ENCODE data around the gene TSHZ2.
"Not testable (repeated sequence)": the region's sequence is repeated elsewhere in the genome, so short reads cannot be mapped to it uniquely, and the experiment has no call there.

The TSHZ2 gene

DNA sequence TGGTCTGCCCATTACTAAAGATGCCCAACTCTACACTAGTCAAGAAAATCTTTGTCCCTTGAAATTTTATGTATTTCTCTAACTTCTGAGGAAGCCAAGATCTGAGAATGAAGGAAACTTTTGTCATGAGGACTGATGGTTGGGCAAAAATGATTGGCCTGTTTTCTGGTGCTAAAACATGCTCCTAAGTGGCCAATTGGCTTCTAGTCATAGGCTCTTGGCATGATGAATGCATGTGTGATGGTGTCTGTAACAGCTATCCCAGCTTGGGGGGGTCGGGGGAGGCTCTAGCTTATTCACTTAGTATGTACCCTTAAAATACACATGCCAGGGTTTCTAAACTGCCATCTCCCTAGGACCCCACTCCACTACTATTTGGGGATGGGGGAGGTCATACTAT is 392.9 kb downstream of the TSHZ2 start:
- in situ Hi-C loops (cut with MboI; ENCODE audit: low sequenced_read_pairs): no loop called here

- in situ Hi-C loops (cut with MboI; ENCODE audit: low sequenced_read_pairs): no loop called here
These were observed 393.4 kb downstream of the TSHZ2 start for GRCh38 chr20:53365539-53366075.

DNA sequence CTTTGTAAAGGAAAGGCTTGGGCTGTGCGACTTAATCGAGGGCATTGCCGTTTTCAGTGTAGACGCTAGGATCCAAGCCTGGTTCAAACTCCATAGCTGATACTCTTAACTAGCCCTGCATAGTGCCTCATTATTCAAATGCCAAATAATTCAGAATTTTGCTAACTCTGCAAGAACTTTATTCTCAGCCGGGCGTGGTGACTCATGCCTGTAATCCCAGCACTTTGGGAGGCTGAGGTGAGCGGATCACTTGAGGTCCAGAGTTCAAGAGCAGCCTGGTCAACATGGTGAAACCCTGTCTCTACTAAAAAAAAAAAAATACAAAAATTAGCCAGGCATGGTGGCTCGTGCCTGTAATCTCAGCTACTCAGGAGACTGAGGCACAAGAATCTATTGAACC is 394.8 kb downstream of the TSHZ2 start:
- in situ Hi-C loops (cut with MboI; ENCODE audit: low sequenced_read_pairs): not testable (repeated sequence)

DNA sequence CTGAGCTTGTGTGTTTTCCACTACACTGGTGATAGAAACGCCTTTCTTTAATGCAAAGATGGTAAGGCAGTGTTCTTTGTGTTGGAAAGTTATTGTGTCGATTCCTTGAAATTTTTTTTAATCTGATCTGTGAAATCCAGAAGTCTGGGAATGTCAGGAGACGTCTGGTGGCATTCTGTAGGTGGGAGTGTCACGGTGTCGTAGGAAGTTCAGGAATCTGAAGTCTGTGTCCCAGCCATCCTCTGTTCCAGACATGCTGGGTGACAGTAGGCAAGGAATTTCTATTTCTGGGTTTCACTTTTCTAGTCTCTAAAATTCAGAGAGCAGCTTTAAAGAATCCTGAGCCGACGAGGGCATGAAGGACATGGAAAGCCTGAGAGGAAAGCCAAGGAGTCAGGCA is 397.7 kb downstream of the TSHZ2 start:
- in situ Hi-C loops (cut with MboI; ENCODE audit: low sequenced_read_pairs): no loop called here

- in situ Hi-C loops (cut with MboI; ENCODE audit: low sequenced_read_pairs): no loop called here
These were observed 398.3 kb downstream of the TSHZ2 start for GRCh38 chr20:53370345-53370961.

- in situ Hi-C loops (cut with MboI; ENCODE audit: low sequenced_read_pairs): no loop called here
These were observed 399.1 kb downstream of the TSHZ2 start for GRCh38 chr20:53371216-53371615.

DNA sequence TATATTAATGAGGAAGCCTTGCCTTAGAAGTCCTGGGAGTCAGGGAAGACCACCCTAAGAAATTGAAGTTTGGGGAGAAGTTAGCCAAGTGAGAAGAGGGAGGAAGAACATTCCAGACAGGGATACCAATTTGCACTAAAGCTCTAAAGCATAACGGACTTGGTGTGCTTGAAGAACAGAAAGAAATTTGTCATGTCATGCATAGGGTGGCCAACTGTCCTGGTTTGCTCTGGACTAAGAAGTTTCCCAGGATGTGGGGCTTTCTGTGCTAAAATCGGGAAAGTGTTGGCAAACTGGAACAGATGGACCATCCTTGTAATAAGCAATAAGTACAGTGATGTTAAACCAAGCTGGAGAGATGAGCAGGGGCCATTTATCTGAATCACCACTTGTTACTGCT is 403.9 kb downstream of the TSHZ2 start:
- in situ Hi-C loops (cut with MboI; ENCODE audit: low sequenced_read_pairs): no loop called here

DNA sequence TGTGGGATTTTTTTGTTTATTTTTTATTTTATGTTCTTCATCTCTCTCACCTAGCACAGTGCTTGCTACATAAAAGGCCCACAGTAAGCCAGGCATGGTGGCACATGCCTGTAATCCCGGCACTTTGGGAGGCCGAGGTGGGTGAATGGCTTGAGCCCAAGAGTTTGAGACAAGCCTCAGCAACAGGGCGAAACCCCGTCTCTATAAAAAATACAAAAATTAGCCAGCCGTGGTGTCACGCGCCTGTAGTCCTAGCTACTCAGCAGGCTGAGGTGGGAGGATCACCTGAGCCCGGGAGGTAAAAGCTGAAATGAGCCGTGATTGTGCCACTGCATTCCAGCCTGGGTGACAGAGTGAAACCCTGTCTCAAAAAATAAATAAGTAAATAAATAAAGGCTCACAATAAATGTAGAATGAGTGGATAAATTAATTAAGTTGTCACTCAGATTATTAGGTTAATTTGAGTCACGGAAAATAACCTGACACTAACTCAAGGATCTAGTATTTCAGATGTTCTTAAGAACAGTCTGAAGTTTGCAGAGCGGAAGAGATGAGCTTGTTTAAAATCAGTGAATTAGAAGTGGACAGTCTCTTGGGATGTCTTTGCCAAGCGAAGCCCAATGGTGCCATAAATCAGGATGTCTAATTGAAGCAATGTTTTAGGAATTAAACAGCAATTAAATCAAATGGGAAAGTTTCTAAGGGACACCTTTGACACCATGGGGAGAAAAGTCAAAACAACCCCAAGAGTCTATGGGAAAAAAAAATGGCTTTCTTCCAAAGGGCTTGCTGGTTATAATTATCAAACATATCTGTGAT is 407.1 kb downstream of the TSHZ2 start:
- in situ Hi-C loops (cut with MboI; ENCODE audit: low sequenced_read_pairs): no loop called here

- in situ Hi-C loops (cut with MboI; ENCODE audit: low sequenced_read_pairs): no loop called here
These were observed 407.6 kb downstream of the TSHZ2 start for GRCh38 chr20:53379833-53380120.

DNA sequence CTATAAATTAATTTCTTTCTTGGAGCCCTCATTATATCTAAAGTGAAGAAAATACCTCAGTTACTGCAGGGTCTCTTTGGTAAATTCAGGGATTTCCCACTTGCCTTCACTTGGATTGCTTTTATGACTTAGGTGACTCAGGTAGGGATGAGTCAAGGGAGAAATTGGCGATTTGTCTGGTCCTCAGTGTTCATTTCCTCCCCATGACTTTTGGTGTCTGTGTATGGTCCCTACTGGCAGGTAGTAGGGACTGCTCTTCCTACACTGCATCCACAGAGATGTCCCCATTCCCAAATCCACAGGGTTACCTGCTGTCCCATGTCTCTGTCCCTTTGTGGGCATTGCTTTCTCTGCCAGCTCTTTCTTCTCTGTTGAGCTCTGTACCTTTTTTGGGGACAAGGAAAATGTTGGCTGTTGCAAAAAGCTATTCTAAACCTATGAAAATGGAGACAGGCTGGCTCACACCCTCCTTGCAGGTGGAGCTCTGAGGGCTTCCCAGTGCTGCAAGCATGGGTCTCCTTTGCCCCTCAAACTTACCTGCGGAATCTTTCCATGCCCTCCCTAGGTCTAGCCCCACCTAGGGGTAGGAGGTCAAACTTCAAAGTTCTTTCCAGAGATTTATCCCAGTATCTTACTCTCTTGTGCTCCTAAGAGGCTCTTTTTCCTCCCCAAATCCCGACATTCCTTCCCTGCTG is 409.6 kb downstream of the TSHZ2 start:
- in situ Hi-C loops (cut with MboI; ENCODE audit: low sequenced_read_pairs): no loop called here

DNA sequence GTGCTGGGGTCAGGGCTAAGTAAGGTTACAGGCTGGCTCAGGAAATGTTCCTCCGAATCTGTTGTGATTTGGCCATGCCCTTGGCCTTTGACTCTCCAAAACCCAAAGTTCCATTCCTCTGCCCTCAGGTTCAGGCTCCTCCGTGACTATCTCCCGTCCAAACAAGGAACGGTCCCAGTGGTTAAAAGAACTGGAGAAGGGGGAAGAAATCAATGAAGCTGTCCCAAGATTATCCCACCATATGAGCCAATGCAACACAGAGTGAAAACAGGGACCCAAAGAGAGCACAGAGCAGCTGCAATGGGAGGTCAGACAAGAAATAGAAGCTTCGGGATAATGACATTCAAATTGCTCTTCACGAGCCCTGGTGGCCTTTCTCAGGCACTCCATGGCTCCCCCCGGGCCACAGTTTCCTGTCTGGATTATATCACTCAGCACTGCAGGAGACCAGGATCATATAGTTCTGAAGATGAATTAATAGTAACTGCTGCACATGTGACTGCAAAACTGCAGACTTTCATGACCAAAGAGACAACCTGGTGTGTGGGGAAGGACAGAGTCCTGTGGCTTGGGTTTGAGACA is 410.2 kb downstream of the TSHZ2 start:
- in situ Hi-C loops (cut with MboI; ENCODE audit: low sequenced_read_pairs): no loop called here

DNA sequence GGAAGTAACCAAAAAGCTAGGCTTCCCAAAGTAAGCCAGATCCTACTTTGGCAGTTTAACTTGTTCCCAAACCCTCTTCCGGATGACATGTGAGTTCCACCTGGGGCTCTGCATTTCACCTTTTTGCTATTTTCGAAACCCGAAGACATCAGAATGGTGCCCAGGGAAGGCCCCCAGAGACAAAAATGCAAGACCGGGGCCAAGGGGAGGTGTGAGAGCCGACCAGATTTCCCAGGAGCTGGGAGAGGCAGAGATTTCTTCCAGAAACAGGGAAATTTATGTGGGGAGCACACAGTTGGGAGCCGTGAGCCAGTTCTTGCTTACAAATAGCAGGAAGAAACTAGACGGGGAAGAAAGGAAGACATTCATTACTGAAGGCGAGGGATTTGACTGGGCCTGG is 411.8 kb downstream of the TSHZ2 start:
- in situ Hi-C loops (cut with MboI; ENCODE audit: low sequenced_read_pairs): no loop called here

- in situ Hi-C loops (cut with MboI; ENCODE audit: low sequenced_read_pairs): no loop called here
These were observed 412.2 kb downstream of the TSHZ2 start for GRCh38 chr20:53384392-53384791.

DNA sequence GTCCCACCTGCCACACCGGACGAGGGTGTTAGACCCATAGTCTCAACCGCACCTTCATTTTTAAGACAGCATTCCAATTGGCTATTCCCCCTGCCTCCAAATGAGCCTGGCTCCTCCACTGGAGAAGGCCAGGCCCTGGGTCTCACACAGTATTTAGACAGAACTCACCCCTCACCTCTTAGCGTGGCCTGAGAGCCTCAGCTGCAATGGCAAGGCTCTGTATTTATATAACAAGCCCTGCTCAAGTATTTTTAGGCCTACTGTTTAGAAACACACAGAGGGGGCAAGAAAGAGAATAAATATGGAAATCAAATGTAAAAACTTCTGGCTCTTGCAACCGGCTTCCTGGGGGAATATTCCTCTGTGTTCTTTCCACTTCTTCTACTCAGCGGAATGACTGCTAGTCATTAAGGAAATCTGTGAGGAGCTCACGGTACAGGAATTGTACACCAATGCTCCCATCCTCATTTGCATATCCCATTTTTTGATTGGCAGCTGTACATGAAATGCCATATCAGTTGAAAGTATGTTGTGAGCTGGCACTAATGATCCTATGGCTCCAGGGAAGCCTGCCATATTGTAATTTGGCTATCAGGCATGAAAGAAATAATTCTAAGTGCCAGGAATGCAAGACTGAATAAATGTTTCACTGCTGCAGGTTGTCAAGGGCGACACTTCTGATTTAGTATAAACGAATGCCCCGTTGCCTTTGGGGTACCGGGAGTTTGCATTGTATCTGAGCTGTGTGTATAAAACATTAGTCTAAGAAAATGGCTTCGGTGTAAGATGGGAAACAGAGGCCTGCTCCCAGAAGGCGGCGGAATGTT is 414.0 kb downstream of the TSHZ2 start:
- in situ Hi-C loops (cut with MboI; ENCODE audit: low sequenced_read_pairs): no loop called here

DNA sequence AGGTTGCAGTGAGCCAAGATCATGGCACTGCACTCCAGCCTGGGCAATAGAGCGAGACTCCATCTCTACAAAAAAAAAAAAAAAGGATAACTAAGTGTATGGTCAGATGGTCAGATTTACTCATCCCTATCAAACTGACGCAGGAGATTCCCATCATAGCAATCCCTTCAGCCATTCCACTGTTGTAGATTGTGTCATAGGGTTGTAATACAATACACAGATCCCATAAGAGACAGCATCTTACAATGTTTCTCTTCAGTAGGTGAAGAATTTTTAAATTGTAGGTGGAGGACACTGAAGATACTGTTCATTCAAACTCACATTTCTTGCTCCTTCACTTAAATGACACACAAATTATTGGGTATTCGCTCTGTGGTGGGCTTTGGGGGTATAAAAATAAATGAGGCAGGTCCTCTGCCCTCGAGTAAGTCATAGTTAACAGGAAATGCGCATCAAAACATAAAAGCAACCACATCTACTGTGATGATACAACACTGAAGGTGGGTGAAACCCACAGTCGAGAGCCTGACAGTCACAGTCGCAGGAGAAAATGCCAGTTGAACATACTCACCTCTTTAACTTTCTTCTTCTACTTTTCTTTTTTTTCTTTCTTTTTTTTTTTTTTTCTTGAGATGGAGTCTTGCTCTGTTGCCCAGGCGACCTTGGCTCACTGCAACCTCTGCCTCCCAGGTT is 416.0 kb downstream of the TSHZ2 start:
- in situ Hi-C loops (cut with MboI; ENCODE audit: low sequenced_read_pairs): no loop called here

GRCh38 chr20:53389516-53390300 is 417.6 kb downstream of the TSHZ2 start:
- in situ Hi-C loops (cut with MboI; ENCODE audit: low sequenced_read_pairs): no loop called here

GRCh38 chr20:53390770-53391169 is 418.6 kb downstream of the TSHZ2 start:
- in situ Hi-C loops (cut with MboI; ENCODE audit: low sequenced_read_pairs): no loop called here

DNA sequence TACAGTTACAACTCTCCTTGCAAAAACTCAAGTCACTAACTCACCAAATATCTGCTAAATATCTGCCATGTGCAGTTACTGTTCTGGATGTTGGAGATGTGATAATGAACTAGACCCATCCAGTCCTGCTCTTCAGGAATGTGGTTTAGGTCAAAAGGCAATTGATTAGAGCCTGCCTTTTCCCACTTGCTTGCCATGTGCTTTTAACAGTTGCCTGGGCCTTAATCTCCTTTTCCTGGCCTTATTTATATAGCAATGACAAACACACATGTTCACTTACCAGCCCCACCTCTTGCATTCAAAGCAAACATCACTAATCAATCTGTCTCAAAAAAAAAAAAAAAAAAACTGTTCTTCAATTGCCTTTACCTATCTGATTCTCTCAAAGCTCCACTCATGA is 422.3 kb downstream of the TSHZ2 start:
- in situ Hi-C loops (cut with MboI; ENCODE audit: low sequenced_read_pairs): no loop called here

DNA sequence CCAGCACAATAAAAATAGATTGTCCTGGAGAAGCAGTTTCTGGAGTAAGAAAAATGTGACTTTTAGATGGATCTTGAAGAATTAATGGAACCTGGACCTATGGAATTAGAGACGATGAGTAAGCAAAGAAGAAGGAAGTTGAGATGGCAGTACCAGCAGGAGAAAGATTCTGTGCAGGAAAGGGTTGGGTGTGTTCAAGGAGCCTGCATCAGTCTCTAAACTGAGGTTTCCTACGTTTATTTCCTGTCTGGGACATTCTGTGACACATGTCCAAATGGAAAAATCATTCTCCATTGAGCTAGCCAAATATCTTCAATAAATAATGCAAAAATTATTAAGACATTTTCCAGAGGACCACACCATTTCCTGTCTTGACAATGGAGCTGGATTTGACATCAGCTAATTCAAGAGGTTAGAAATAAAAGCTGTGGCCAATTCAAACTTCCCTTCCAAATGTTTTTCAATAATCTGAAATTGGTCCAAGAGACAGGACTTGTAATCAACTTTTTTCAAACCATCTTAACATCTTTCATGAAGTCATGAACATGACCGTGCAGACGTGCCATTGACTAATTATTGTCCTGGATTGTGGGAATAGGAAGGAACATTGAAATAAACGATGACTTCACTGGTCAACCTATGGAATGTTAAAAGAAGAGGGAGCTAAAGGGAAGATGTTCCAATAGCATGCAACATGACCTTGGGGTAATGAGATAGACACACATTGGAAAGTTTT is 423.2 kb downstream of the TSHZ2 start:
- in situ Hi-C loops (cut with MboI; ENCODE audit: low sequenced_read_pairs): no loop called here

All from hTERT RPE-1 (cell line).